A673 (cell line): ENCODE data around the gene NDUFS1. TPM values are rescaled to one million over a fixed set of nuclear protein-coding genes. Genes with fewer than 3 reads are reported as not detected.

Source experiments
- BruUV-seq: library from RNA; stranded (reverse); fragments of 400-500 nt; replicated peaks from 2 replicates; lab custom pipeline; 2021; lab: Mats Ljungman, UMichigan
- CTCF ChIA-PET: fragments of 300-600 bp; sonication (Branson Sonifier 250); formaldehyde crosslinking; loops from one replicate; lab custom pipeline; 2022; ENCODE audit warnings: antibody characterized with exemption; lab: Charles Lee
- POLR2A ChIA-PET: fragments of 300-600 bp; sonication (Branson Sonifier 250); formaldehyde crosslinking; loops from one replicate; lab custom pipeline; 2022; ENCODE audit warnings: antibody characterized with exemption; ENCODE audit not compliant: low non-redundant PET; lab: Charles Lee
- DNase-seq: peaks from one replicate; pipeline ENCODE4 v3.0.0-alpha.2; 2015; ENCODE audit warnings: low spot score
- H3K27ac ChIP-seq: fragments of 200-600 bp; sonication (generic); 2 replicates; pipeline ENCODE4 v1.5.1; 2016; ENCODE audit warnings: mixed run types, low read depth, mild to moderate bottlenecking, mixed read lengths, antibody characterized with exemption, low read length; ENCODE audit not compliant: poor library complexity, severe bottlenecking
- H3K27me3 ChIP-seq: fragments of 200-600 bp; sonication (generic); replicated peaks from 2 replicates; pipeline ENCODE4 v1.6.1; 2017; ENCODE audit warnings: mixed run types, low read depth, mild to moderate bottlenecking, mixed read lengths, antibody characterized with exemption, low read length; ENCODE audit not compliant: insufficient read depth, poor library complexity
- H3K36me3 ChIP-seq: fragments of 200-600 bp; sonication (generic); 2 replicates; pipeline ENCODE4 v1.6.1; 2016; ENCODE audit warnings: mixed run types, mild to moderate bottlenecking, mixed read lengths, antibody characterized with exemption, low read length; ENCODE audit not compliant: insufficient read depth, poor library complexity, severe bottlenecking
- H3K4me1 ChIP-seq: fragments of 200-600 bp; sonication (generic); 2 replicates; pipeline ENCODE4 v1.6.1; 2017; ENCODE audit warnings: mixed run types, mild to moderate bottlenecking, mixed read lengths, antibody characterized with exemption, low read length; ENCODE audit not compliant: insufficient read depth, poor library complexity, severe bottlenecking
- H3K4me3 ChIP-seq: fragments of 200-600 bp; sonication (generic); 2 replicates; pipeline ENCODE4 v1.5.1; 2016; ENCODE audit warnings: low read depth, mixed run types, mild to moderate bottlenecking, mixed read lengths, low read length; ENCODE audit not compliant: poor library complexity, severe bottlenecking
- H3K9me3 ChIP-seq: fragments of 200-600 bp; sonication (generic); 2 replicates; pipeline ENCODE4 v1.6.1; 2016; ENCODE audit warnings: mixed run types, low read depth, mild to moderate bottlenecking, mixed read lengths, antibody characterized with exemption, low read length; ENCODE audit not compliant: poor library complexity, severe bottlenecking
- CTCF ChIP-seq: fragments of 300-800, 200-600 bp; sonication (generic); conservative IDR thresholded peaks from 2 replicates; pipeline ENCODE4 v1.5.1; 2017; ENCODE audit warnings: low read depth, mild to moderate bottlenecking, antibody characterized with exemption, low read length, moderate library complexity, mixed read lengths
- EZH2 ChIP-seq: fragments of 200-600 bp; sonication (generic); IDR thresholded peaks from 2 replicates; pipeline ENCODE4 v1.6.1; 2017; ENCODE audit warnings: borderline replicate concordance, low read depth, mild to moderate bottlenecking, mixed read lengths, antibody characterized with exemption, low read length; ENCODE audit not compliant: poor library complexity, severe bottlenecking
- intact Hi-C: fragments of 100-400 bp; cut with micrococcal nuclease; formaldehyde crosslinking; loops from one replicate; pipeline ENCODE4 v1.10.0; 2022; ENCODE audit not compliant: unreplicated experiment
- total RNA-seq: library from RNA; stranded (reverse); gene quantifications from 2 replicates; pipeline ENCODE4 v1.2.3, GENCODE V29; 2021

The NDUFS1 gene
- total RNA-seq, 1 experiment from 2014 or later = 134 TPM

GRCh38 chr2:206075113-206075512, 84.1 kb downstream of the NDUFS1 start:
- no peaks in the 10 kb centered on the region for H3K4me1 ChIP-seq
- no peak for DNase-seq
- no peaks in the 10 kb centered on the region for H3K36me3 ChIP-seq
- no peak overlapping the region for H3K27ac ChIP-seq
- H3K4me3 ChIP-seq = no peak overlapping the region
- no peaks in the 10 kb centered on the region for H3K27me3 ChIP-seq
- no peak for TF ChIP-seq CTCF
- no peak for TF ChIP-seq EZH2
- intact Hi-C loops = no loop called here
- BruUV-seq = no TSS peak
- no peaks in the 10 kb centered on the region for H3K9me3 ChIP-seq
- ChIA-PET POLR2A (no interaction called here), CTCF (no interaction called here)

GRCh38 chr2:206071807-206072206, 87.4 kb downstream of the NDUFS1 start:
- Histone ChIP-seq H3K27ac (no peak overlapping the region), H3K4me3 (no peak overlapping the region), H3K4me1 (no peaks in the 10 kb centered on the region), H3K27me3 (no peaks in the 10 kb centered on the region), H3K36me3 (no peaks in the 10 kb centered on the region), H3K9me3 (no peaks in the 10 kb centered on the region)
- CTCF ChIA-PET = no interaction called here
- BruUV-seq = no TSS peak
- no peak for DNase-seq
- POLR2A ChIA-PET = interaction anchor here (0.6 kb wide), 1 partner anchor 28 kb away, joined by 3 read pairs; no protein-coding TSS in a partner anchor
- intact Hi-C loops = no loop called here
- TF ChIP-seq CTCF (no peak), EZH2 (no peak)

- Histone ChIP-seq H3K27me3 (no peaks in the 10 kb centered on the region), H3K36me3 (no peaks in the 10 kb centered on the region), H3K4me1 (no peaks in the 10 kb centered on the region), H3K27ac (no peak overlapping the region), H3K4me3 (no peak overlapping the region), H3K9me3 (no peaks in the 10 kb centered on the region)
- TF ChIP-seq EZH2 (no peak), CTCF (no peak)
- ChIA-PET CTCF (no interaction called here), POLR2A (no interaction called here)
- no TSS peak for BruUV-seq
- no peak for DNase-seq
- intact Hi-C loops = no loop called here
Measured at GRCh38 chr2:206069417-206069816, 89.8 kb downstream of the NDUFS1 start.
